CMK (cell line): ENCODE results near the gene AAMDC.
A peak's percentile ranks its signal among the peaks of the same experiment; 100 is the strongest.
"Not testable (repeated sequence)": the region's sequence is repeated elsewhere in the genome, so short reads cannot be mapped to it uniquely, and the experiment has no call there.

Source experiments
- DNase-seq: peaks from one replicate; pipeline ENCODE4 v3.0.0-alpha.2; 2010; ENCODE audit warnings: low read depth

The AAMDC gene

DNA sequence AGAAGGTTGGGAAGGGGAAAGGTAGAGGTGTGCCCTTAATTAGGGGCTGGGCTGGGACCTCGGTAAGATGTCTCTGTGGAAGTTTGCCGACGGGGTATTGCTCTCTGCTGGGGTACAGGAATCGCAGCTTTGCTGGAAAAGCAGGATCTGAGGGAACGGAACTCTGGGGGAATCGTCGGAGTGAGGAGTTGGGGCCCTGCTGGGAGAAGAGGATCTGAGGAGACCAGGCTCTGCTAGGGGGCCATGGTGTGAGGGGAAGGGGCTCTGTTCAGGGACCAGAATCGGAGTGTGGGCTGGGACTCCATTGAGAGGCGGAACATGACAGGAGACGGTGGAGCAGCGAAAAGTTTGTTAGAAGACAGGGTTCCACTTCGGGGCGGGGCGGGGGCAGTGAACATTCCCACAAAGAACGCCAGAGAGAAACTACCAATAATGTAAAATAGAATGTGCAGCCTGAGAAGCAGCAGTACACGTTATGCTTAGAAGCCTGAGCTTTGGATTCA, 456 bp downstream of the AAMDC start:
- DNase-seq: no peak

DNA sequence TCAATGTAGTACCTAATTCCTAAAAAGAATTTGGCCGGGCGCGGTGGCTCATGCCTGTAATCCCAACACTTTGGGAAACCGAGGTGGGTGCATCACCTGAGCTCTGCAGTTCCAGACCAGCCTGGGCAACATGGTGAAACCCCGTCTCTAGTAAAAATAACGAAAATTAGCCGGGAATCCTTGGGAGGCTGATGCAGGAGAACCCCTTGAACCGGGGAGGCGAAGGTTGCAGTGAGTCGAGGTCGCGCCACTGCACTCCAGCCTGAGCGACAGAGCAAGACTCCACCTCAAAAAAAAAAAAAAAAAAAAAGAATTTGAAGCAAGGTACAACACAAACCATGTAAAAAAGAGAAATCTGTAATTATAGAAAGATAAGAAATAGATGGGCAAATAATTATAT, 1.2 kb downstream of the AAMDC start:
- not testable (repeated sequence) for DNase-seq

DNA sequence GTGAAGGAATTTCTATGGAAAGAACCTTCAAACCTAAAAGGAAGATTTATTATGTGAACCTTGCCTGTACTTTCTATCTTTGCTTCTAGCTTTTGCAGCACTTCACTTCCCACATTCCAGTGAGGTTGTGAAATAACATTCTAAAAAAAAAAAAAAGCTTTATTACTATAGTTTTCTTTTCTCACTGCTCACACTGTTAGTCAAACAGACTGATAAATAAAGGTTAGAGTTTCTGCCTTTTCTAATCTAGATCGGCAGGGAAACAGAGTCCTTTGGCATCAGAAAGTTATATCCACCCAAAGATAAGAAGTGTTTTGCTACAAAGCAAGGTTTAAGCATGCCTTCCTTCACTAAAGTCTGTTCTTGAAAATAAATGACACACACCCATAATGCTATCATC, 2.8 kb downstream of the AAMDC start:
- no peak for DNase-seq

DNA sequence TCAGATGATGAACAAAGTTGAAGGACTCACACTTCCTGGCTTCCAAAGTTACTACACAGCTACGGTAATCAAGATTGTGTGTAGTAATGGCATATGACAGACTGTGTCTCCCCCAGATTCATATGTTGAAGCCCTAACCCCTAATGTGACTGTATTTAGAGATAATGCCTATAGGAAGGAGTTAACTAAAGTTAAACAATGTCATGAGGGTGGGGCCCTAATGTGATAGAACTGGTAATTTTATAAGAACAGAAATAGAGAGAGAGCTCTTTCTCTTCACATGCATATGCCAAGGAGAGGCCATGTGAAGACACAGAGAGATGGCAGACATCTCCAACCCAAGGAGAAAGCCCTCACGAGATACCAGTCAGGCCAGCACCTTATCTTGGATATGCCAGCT, 8.0 kb downstream of the AAMDC start:
- DNase-seq: no peak

DNA sequence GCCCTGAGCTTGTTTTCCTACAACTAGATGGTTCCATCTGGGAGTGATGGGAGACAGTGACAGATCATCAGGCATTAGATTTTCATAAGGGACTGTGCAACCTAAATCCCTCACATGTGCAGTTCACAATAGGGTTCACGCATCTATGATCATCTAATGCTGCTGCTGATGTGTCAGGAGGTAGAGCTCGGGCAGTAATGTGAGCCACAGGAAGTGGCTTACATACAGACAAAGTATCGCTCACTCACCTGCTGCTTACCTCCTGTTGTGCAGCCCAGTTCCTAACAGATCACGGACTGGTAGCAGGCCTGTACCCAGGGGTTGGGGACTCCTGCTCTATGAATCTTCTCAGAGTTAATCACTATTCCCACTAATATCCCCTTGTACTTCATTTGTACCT, 12.4 kb downstream of the AAMDC start:
- DNase-seq: no peak

DNA sequence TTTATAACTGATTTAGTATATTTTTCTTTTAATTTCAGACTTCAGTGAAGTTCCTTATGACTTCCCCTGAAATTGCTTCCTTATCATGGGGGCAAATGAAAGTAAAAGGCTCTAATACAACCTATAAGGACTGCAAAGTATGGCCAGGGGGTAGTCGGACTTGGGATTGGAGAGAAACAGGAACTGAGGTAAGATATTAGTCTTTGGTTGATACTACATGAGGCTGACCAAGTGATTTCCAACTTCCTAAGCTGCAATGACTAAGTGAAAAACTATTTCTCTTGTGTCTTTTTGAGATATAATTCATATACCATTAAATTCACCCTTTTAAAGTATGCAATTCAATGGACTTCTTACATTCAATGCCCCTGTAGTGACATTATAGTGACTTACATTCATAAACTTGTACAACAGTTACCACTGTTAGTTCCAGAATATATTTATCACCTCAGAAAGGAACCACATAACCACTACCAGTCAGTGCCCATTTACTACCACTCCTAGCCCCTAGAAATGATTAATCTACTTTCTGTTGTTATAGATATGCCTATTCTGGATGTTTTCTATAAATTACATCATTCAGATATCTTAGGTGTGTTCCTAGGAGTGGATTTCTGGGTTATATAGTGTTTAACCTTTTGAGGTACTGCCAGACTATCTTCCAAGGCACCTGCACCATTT, 21.6 kb downstream of the AAMDC start:
- no peak for DNase-seq

DNA sequence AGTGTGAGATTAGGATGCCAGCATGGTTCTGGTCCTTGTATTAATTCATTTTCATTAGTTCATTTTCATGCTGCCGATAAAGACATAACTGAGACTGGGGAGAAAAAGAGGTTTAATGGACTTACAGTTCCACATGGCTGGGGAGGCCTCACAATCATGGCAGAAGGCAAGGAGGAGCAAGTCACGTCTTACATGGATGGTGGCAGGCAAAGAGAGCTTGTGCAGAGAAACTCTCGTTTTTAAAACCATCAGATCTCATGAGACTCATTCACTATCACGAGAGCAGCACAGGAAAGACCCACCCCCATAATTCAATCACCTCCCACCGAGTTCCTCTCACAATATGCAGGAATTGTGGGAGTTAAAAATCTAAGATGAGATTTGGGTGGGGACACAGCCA, 22.8 kb downstream of the AAMDC start:
- DNase-seq: not testable (repeated sequence)

DNA sequence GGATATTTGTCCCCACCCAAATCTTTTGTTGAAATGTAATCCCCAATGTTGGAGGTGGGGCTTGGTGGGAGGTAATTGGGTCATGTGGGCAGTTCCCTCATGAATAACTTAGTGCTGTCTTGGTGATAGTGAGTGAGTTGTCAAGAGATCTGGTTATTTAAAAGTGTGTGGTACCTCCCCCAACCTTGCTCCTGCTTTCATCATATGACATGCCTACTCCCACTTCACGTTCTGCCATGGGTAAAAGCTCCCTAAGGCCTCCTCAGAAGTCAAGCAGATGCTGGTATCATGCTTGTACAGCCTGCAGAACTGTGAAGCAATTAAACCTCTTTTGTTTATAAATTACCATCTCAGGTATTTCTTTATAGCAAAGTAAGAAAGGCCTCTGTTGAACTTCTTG, 30.6 kb downstream of the AAMDC start:
- DNase-seq: no peak

DNA sequence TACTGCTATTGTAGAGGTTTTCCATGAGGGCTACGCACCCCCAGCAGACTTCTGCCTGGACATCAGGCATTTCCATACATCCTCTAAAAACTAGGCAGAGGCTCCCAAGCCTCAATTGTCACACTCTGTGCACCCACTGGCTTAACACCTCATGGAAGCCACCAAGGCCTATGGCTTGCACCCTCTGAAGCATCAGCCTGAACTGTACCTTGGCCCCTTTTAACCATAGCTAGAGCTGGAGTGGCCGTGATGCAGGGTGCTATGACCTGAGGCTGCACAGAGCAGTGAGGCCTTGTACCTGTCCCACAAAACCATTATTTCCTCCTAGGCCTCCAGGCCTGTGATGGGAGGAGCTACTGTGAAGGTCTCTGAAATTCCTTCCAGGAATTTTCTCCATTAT, 33.9 kb downstream of the AAMDC start:
- no peak for DNase-seq

DNA sequence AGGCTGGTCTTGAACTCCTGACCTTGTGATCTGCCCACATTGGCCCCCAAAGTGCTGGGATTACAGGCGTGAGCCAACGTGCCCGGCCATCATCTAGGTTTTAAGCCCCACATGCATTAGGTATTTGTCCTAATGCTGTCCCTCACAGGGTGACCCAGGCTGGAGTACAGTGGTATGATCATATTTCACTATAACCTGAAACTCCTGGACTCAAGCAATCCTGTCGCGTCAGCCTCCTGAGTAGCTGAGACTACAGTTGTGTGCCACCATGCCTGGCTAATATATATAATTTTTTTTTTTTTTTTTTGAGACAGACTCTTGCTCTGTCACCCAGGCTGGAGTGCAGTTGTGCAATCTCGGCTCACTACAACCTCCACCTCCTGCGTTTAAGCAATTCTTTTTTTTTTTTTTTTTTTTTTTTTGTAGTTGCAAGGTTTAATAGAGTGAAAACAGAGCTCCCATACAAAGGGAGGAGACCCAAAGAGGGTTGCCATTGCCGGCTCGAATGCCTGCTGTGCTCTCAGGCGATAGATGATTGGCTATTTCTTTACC, 37.0 kb downstream of the AAMDC start:
- not testable (repeated sequence) for DNase-seq

DNA sequence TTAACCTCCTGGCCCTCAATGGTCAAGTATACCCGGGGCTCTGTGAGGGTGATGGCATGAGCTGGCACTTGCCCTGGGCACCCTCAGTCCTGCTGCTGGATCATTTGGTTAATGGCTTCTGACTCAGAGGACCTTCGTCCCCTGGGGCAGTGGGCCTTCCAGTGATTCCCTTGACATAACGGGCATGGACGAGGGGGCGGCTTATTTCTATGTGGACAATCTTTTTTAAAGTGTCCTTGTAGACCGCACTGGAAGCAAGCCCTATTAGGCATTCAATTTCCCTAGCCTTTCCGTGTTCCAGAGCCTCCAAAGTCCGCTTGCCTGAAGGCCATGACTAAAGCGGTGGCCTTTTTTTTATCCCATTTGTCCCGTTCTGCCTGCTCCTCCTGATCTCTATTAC, 40.5 kb downstream of the AAMDC start:
- not testable (repeated sequence) for DNase-seq

DNA sequence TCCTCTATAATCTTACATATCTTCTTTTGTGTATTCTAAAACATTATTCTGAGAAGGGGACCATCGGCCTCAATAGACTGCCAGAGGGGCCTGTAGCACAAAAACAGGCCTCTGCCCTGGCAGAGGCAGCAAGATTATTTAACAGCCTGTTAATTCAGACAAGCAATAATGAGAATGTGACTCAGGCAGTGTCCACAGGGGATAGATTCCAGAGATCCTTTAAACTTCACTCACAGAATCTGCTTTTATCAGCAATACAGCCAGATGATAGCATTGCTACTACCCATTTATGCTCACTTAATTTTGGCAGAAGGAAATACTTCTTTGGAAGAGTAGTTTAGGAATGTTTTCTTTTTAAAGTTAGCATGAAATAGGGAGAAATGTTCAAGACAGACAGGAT, 44.9 kb downstream of the AAMDC start:
- DNase-seq: no peak

DNA sequence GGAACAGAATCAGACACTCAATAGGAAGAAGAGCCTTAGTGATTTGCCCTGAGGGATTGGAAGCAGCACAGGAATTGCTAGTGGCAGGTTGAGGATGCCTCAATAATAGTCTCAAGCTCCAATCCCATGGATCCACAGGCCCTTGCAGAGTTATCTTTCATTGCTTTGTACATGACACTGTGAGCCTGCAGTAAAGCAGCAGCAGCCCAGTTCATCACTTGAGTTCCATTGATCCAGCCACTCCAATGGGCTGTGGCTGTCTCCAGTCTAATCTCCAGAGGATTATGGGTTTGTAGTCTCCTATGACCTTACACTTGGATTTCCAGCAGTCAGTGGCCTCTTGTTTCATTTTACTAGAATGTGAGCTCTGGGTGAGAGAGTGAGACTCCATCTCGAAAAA, 45.4 kb downstream of the AAMDC start:
- no peak for DNase-seq

DNA sequence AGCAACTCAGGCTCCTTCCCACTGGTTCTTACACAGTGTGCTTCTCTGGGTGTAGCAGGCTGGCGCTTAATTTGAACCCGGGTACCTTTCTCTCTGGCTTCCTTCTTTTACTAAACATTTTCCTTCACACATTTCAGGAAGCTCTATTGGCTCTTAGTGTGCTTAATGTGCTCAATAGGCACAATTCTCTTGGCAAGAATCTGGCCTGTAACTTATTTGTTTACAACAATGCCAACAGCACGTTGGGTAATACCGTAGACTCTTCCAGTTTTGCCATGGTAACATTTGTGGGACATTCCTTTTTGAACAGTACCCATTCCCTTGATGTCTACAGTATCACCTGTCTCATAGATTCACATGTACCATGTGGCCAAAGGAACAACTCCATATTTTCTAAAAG, 47.8 kb downstream of the AAMDC start:
- DNase-seq: no peak

DNA sequence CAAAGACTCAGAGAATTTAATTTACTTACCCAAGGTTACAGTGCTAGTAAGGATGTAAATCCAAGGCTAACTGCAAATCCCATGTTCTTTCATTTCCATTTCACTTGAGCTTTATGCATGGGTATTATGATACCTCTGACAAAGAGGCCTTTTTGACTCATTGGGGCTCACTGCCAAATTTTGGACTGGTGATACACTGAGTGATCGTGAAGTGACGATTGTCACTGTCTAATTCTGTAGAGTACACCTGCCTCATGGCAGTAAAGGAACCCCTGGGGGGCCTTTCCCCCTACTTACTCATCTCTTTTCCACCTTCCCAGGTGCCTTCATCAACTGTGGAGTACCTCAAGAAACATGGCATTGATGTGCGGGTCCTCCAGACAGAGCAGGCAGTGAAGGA, 50.9 kb downstream of the AAMDC start:
- DNase-seq: no peak

DNA sequence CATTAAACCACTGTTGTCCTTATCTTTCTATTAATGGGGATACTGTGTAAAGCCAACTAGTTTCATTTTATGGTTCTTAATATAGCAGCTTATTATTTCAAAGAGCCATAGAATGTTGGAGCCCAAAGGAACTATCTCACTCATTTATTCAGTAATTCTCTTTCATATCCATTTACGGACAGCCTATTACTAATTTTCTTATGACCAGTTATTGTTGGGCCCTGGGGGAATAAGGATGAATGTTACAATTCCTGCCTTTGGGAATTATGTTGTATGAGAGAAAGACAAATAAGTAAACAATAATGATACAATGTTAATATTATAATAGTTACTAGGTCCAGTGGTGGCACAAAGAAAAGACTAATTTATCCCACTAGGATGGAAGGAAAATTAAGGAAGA, 52.4 kb downstream of the AAMDC start:
- no peak for DNase-seq

DNA sequence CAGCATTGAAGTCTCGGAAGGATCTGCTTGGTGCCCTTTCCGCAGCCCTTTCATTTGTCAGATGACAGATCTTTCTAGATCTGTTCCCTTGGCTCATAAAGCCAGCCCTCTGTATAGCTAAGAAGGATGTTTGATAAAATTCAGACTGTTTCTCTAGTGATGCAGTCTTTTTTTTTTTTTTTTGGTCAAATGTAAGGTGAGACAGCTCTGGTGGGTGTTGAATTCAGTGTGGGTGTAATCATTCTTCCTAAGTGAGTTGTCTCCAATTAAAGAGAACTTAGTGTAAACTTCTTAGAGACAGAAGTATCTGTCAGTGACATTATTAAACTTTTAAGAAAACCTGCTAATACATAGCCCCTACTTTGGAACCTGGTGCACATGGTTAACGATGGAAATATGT, 53.3 kb downstream of the AAMDC start:
- DNase-seq: no peak

DNA sequence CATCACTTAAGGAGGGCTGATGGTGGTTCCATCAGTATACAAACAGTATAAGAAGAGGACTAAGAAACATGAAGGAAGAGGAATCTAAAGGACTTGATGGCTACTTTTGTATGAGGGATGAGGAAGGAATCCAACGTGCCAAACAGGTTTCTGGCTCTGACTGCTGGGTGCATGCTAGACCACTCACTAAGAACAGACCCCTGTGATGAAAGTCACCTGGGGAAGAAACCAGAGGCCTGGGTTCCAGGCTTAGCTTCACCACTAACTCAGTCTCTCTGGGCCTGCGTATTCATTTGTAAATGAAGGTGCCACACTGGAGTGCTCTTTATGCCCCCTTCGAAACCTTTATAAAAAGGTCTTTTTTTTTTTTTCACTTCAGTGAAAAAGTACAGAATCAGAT, 55.1 kb downstream of the AAMDC start:
- DNase-seq: no peak

DNA sequence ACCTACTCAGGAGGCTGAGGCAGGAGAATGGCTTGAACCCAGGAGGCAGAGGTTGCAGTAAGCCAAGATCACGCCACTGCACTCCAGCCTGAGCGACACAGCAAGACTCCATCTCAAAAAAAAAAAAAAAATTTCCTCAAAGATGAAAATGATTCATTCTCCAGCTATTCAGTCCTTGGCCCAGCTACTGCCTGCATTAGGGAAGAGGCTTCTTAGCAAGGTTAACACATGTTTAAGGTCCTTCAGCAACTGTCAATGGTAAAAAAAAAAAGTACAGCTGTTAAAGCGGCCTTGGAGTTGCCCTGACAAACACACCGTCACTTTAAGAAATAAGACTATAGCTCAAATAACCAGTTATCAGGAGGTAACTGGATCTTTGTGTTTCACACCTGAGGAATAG, 57.3 kb downstream of the AAMDC start:
- not testable (repeated sequence) for DNase-seq

DNA sequence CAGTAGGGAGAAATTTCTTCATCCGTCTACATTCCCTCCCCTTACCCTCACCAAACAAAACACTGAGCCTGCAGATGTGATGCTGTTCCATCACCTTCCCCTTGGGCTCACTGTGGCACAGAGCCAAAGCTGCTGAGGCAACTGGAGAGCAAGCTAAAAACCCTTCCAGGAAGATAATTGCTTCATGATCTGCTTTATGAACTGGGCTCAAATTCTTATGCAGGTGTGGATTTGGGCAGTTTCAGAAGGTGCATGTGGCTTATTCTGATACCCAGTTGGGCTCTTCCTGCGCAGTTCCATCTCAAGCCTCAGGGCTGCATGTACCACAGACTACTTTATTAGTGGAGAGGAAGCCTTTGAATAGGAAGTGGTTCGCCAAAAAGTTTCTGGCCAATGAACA, 58.3 kb downstream of the AAMDC start:
- DNase-seq: peak; percentile 4

DNA sequence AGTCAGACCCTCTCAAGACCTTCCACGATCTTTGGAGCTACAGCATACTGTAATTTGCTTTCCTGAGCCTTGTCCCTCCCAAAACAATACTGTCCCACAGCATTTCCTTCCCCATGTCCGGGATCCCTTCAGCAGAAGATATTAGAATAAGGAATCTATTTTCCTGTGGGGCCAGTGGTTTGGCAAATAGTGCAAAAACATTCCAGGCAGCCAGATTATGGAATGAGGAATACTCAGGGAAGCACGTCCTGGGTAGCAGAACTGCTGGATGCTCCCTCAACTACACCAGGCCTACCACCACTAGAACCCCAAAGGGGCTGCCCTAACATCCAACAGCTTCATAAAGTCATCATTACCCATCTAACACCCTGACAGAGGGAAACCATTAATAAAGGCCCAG, 61.5 kb downstream of the AAMDC start:
- DNase-seq: no peak

DNA sequence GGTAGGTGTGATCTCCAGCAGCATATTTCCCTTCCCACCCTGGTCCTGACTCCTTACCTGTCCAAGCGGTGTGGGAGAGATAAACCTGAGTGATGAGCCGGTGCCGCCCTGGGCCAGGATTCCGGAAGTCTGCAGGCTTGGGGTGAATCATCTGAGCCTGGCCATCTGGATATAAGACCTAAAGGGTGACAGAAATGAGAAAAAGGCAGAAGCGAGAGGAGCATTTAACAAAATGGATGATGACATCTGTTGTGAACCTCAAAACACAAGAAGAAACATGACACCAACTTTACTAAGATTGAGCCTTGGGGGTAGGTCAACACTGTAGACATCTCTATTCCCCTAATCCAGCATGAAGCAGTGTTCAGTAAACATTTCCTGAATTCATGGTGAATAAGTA, 62.8 kb downstream of the AAMDC start:
- DNase-seq: no peak

DNA sequence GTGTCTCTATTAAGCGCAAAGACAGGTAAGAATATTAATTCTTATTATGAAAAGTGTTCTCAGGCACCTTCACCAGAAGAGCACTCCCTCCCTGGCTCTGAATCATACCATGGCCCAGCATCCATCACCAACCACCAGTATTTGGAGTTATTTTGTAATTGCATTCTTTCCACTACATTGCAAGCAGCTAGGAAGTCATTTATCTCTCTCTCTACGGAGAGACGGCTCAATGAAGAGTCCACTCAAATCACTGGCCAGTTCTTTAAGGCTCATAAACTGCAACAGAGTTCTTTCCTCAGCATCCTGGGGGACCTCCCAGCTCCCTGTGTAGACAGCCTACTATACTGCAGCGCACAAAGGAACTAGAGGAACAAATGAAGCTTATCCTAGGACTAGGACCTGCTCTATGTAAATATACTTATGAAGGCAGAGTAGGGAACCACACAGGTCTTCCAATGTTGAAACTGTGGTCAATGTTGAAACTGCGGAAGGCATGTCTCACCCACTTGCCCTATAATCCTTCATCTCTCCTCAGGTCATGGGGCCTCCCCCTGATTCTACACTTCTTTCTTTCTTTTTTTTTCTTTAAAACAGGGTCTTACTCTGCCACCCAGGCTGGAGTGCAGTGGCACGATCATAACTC, 63.4 kb downstream of the AAMDC start:
- no peak for DNase-seq

DNA sequence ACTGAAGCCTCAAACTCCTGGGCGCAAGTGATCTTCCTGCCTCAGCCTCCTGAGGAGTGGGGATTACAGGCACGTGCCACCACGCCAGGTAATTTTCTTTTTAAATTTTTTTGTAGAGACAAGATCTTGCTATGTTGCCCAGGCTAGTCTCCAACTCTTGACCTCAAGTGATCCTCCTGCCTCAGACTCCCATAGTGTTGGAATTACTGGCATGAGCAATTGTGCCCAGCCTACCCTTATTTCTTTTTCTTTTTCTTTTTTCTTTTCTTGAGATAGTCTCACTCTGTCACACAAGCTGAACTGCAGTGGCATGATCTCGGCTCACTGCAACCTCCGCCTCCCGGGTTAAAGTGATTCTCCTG, 63.9 kb downstream of the AAMDC start:
- DNase-seq: no peak
